Measurements from ENCODE around the gene POMT1.
"Not testable (repeated sequence)": the region's sequence is repeated elsewhere in the genome, so short reads cannot be mapped to it uniquely, and the experiment has no call there.

Gene POMT1

GRCh38 chr9:131494296-131494870 lies 8.3 kb upstream of the POMT1 start:
- DNase-seq, result no peak

GRCh38 chr9:131495785-131496184 lies 6.9 kb upstream of the POMT1 start:
- DNase-seq, result no peak

- DNase-seq, result no peak
Observed at GRCh38 chr9:131496844-131497405, 5.8 kb upstream of the POMT1 start.

- no peak for DNase-seq
Observed at GRCh38 chr9:131499254-131499767, 3.4 kb upstream of the POMT1 start.

GRCh38 chr9:131500377-131500776 lies 2.3 kb upstream of the POMT1 start:
- no peak for DNase-seq

- no peak for DNase-seq
Observed at GRCh38 chr9:131500939-131501541, 1.7 kb upstream of the POMT1 start.

DNA sequence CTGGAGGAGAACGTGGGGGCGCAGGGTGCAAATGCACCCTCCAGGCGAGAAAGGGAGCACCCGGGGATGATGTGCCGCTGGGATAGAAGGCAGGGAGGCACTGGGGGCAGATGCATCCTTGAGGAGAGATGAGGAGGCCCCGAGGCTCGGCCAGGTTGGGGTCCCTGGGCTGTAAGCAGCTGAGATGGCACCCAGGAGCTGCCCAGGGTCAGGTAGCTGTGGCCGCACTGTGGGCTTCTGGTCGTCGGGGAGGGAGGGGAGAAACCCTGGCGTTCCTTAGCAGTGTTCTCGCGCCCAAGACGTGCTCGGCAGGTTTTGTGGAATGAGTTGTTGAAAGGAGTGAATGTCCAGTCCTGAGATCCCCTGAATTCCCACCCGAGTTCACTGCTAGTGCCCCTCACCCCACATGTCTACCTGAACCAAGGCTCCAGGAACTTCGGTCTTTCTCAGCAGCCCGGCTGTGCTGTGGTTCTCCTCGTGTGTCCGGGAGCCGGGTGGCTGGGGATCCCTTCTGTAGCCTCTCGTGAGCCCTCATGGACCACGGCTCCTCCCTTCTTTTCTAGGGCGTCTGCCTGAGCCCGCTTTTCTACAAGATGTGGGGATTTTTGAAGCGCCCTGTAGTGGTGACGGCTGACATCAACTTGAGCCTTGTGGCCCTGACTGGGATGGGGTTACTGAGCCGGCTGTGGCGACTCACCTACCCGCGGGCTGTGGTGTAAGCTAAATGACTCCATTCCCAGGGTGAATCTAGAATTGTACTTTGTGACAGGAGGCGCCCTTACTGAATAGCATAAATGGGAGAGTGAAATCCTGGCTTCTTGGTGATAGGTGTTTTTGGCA lies 1.1 kb downstream of the POMT1 start:
- no peak for DNase-seq

- no peak for DNase-seq
Observed at GRCh38 chr9:131505012-131505411, 2.3 kb downstream of the POMT1 start.

DNA sequence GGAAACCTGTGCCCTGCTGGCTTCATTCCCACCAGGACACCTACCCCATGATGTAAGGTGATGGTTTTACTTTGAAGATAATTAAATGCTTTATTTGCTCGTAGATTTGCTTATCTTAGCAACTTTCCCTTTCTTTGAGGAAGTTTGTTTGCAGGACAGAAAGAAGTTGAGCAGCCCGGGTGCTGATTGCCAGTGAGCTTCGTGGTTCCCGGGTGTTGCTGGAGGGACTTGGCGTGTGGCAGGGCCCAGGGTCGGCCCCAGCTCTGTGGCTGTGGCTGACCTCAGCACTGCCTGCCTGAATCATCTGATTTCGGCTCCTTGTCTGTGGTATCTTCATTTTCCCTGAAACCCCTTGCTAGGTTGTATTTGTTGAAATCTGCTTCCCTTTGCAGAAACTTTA lies 8.7 kb downstream of the POMT1 start:
- no peak for DNase-seq

GRCh38 chr9:131511880-131512279 lies 9.2 kb downstream of the POMT1 start:
- no peak for DNase-seq

DNA sequence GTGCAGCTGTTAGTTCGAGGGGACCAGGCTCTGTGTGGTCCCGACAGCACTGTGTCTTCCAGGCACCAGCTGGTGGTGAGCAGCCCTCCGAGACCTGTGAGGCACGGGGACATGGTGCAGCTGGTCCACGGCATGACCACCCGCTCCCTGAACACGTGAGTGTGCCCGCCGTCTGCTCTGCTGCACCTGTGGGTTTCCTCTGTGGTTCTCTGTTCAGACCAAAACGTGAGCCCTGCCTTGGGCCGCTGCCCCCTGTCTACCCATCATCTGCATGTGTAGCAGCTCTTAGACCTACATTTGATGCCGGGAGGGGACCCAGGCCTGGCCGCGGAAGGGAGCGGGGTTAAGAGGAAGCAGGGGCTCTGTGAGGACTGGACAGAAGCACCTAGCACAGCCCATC lies 10.5 kb downstream of the POMT1 start:
- no peak for DNase-seq

DNA sequence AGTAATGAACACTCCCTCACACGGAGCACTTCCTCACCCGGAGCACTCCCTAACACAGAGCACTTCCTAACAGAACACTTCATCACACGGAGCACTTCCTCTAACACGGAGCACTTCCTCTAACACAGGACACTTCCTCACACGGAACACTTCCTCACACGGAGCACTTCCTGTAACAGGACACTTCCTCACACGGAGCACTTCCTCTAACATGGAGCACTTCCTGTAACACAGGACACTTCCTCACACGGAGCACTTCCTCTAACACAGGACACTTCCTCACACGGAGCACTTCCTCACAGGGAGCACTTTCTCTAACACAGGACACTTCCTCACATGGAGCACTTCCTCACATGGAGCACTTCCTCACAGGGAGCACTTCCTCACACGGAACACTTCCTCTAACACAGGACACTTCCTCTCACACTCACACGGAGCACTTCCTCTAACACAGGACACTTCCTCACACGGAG lies 12.9 kb downstream of the POMT1 start:
- not testable (repeated sequence) for DNase-seq

DNA sequence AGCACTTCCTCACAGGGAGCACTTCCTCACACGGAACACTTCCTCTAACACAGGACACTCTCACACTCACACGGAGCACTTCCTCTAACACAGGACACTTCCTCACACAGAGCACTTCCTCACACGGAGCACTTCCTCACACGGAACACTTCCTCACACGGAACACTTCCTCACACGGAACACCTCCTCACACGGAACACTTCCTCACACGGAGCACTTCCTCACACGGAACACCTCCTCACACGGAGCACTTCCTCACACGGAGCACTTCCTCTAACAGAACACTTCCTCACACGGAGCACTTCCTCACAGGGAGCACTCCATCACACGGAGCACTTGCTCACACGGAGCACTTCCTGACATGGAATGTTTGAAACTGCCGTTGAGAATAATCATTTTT lies 13.4 kb downstream of the POMT1 start:
- no peak for DNase-seq

DNA sequence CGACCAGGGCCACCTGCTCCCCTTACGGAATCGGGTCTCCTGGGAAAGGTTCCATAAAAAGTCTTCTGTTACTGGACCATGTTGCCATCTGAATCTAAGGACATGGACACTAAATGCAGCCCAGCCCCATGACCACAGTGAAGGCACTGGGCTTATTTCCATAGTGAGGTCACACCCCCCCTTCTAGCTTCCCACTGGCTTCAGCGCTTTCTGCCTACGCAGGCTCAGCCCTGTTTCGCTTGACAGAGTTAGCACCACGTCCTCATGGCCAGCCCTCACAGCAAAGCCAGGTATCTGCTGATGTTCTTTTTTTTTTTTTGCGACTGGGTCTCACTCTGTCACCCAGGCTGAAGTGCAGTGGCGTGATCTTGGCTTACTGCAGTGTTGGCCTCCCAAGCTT lies 14.2 kb downstream of the POMT1 start:
- no peak for DNase-seq

GRCh38 chr9:131517761-131518190 lies 15.1 kb downstream of the POMT1 start:
- DNase-seq, result no peak

GRCh38 chr9:131518553-131518952 lies 15.8 kb downstream of the POMT1 start:
- no peak for DNase-seq

DNA sequence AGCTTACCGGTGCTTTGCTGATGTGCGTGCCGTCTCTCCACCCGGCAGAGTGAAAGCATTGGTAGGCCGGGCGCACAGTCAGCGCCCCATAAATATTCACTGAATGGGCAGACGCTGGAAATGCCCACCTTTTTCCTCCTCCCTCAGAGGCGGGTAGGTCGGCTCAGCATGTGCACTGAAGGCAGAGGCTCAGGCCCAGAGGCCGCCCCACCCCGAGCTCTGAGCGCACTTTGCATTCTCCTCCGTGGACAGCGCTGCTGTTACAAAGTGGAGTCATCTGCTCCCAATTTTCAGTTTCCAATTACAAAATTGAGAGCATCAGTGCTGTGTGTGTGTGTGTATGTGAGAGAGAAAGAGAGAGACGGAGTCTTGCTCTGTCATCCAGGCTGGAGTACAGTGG lies 17.8 kb downstream of the POMT1 start:
- DNase-seq, result no peak

DNA sequence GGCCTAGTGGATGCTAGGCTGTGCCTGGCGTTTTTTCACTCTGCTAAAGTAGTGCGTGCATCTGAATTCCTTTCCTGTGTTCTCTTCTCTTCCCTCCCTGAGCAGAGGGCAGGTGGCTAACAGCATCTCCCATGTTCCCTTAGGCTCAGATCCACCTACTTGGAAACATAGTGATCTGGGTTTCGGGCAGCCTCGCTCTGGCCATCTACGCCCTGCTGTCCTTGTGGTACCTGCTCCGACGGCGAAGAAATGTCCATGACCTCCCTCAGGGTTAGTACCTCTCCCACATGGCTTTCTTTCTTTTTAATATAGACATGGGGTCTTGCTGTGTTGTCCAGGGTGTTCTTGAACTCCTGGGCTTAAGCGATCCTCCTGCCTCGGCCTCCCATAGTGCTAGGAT lies 18.5 kb downstream of the POMT1 start:
- no peak for DNase-seq

DNA sequence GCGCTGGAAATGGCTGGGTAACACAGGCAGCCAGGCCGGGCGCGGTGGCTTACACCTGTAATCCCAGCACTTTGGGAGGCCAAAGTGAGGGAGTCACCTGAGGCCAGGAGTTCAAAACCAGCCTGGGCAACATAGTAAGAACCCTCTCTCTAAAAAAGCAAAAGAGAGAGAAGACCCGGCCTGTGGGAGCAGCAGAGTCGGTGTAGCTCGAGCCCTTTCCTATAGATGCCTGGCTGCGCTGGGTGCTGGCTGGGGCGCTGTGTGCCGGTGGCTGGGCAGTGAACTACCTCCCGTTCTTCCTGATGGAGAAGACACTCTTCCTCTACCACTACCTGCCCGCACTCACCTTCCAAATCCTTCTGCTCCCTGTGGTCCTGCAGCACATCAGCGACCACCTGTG lies 19.1 kb downstream of the POMT1 start:
- no peak for DNase-seq

GRCh38 chr9:131522257-131523085 lies 19.8 kb downstream of the POMT1 start:
- no peak for DNase-seq

- DNase-seq, result no peak
Observed at GRCh38 chr9:131523086-131523388, 20.3 kb downstream of the POMT1 start.

Data from right kidney (tissue), 1 donor.